ENCODE data around the gene WNT6. TPM values are rescaled to one million over a fixed set of nuclear protein-coding genes. Genes with fewer than 3 reads are reported as not detected.

The WNT6 gene
- total RNA-seq, 1 experiment from 2014 or later: 1.4 TPM

GRCh38 chr2:218877891-218878290 is 18.3 kb downstream of the WNT6 start:
- H2AFZ ChIP-seq (ENCODE audit: low read depth, low read length, poor library complexity, severe bottlenecking): no peak overlapping the region
- no peak overlapping the region for H3K27ac ChIP-seq (ENCODE audit: low read depth, low read length)
- H3K36me3 ChIP-seq (ENCODE audit: control insufficient read depth in 1 of 2, insufficient read depth in 2 of 2, low read length in 2 of 2): no peaks in the 10 kb centered on the region
- H3K79me2 ChIP-seq (ENCODE audit: insufficient read depth, low read length): no peaks in the 10 kb centered on the region
- ChIA-PET POLR2A (interaction anchor here (1.1 kb wide), 1 partner anchor 18 kb away, joined by 3 read pairs; no protein-coding TSS in a partner anchor), CTCF (interaction anchor here (1.2 to 15.1 kb wide), 3 partner anchors 17 to 124 kb away, joined by 4 to 278 read pairs (median 5); no protein-coding TSS in a partner anchor), RAD21 (ENCODE audit: low non-redundant PET in 1 of 2, low total read pairs in 2 of 2, uncharacterized antibody in 2 of 2, unreplicated experiment in 2 of 2) (interaction anchor here (3.0 to 3.4 kb wide), 2 partner anchors 20 kb away, joined by 30 to 48 read pairs; no protein-coding TSS in a partner anchor)
- no peak for ATAC-seq
- no peaks in the 10 kb centered on the region for H3K9me3 ChIP-seq (ENCODE audit: control insufficient read depth in 1 of 2, insufficient read depth in 1 of 2, low read depth in 1 of 2, low read length in 2 of 2)
- intact Hi-C loops (cut with micrococcal nuclease): loop anchor here (2.0 to 5.0 kb wide), 3 partner anchors 103 to 239 kb away; no protein-coding TSS in a partner anchor
- no TSS peak for BruUV-seq (replicated peaks)
- no peak overlapping the region for H3K9ac ChIP-seq (ENCODE audit: low read length)
- no peaks in the 10 kb centered on the region for H3K27me3 ChIP-seq (ENCODE audit: insufficient read depth, low read length)
- no peaks in the 10 kb centered on the region for H4K20me1 ChIP-seq (ENCODE audit: insufficient read depth)
- peaks cover 8 to 20% of the 10 kb centered on the region in 2 experiments for H3K4me1 ChIP-seq (ENCODE audit: control insufficient read depth in 1 of 2, insufficient read depth in 2 of 2, low read length in 2 of 2)
- no peak overlapping the region for H3K4me2 ChIP-seq (ENCODE audit: low read length)
- no peak for DNase-seq (ENCODE audit: low read depth, low spot score)
- TF ChIP-seq CBX3 (IDR thresholded peaks at IDR 0.05; ENCODE audit: low read depth) (no peak), JUND (IDR thresholded peaks at IDR 0.05) (no peak), SRF (IDR thresholded peaks at IDR 0.05; ENCODE audit: low read depth) (no peak), ZBTB33 (IDR thresholded peaks at IDR 0.05; ENCODE audit: extremely low read depth, insufficient replicate concordance, low read length) (no peak), TCF7L2 (IDR thresholded peaks at IDR 0.05; ENCODE audit: borderline replicate concordance, extremely low read depth, insufficient read depth, insufficient read length) (no peak), CEBPB (IDR thresholded peaks at IDR 0.05; ENCODE audit: low read depth) (no peak), REST (IDR thresholded peaks at IDR 0.05; ENCODE audit: low read depth) (no peak), RAD21 (IDR thresholded peaks at IDR 0.05; ENCODE audit: low read depth) (no peak), POLR2AphosphoS5 (IDR thresholded peaks at IDR 0.05; ENCODE audit: low read depth, low read length) (no peak), FOSL1 (IDR thresholded peaks at IDR 0.05; ENCODE audit: low read depth) (no peak), CTCF (IDR thresholded peaks at IDR 0.05 in 2 of 3, conservative IDR thresholded peaks at IDR 0.05 in 1 of 3; ENCODE audit: borderline replicate concordance in 1 of 3, insufficient read depth in 1 of 3, low read depth in 2 of 3, low read length in 2 of 3) (no peak), MAX (IDR thresholded peaks at IDR 0.05) (no peak), SP1 (IDR thresholded peaks at IDR 0.05; ENCODE audit: low read depth) (no peak), POLR2A (IDR thresholded peaks at IDR 0.05; ENCODE audit: borderline replicate concordance, extremely low read depth, insufficient read depth, insufficient read length) (no peak), ZNF274 (IDR thresholded peaks at IDR 0.05; ENCODE audit: low read depth, low read length) (no peak), EGR1 (IDR thresholded peaks at IDR 0.05; ENCODE audit: low read depth) (no peak)
- H3K4me3 ChIP-seq (replicated peaks in 1 of 2; ENCODE audit: low read depth in 1 of 2, low read length in 2 of 2): no peak overlapping the region
- H3K9me2 ChIP-seq (ENCODE audit: insufficient read depth): no peaks in the 10 kb centered on the region

Measured in HCT116 (cell line).